PC-3 (cell line): Measurements from ENCODE around the gene SLC39A11. TPM values are rescaled to one million over a fixed set of nuclear protein-coding genes. Genes with fewer than 3 reads are reported as not detected.

ENCODE experiments used
- ATAC-seq: fragments of 200-7000 bp; cut with Tn5 transposase; 2 replicates; pipeline ENCODE4 v1.9.1; 2020; ENCODE audit warnings: mild to moderate bottlenecking, moderate library complexity
- BruUV-seq: library from RNA; stranded (reverse); fragments of 400-500 nt; replicated peaks from 2 replicates; lab custom pipeline; 2021; lab: Mats Ljungman, UMichigan
- CTCF ChIA-PET: fragments of 300-600 bp; sonication (Branson Sonifier 250); formaldehyde crosslinking; loops from one replicate; lab custom pipeline; 2022; ENCODE audit warnings: antibody characterized with exemption; lab: Charles Lee
- POLR2A ChIA-PET: fragments of 300-600 bp; sonication (Branson Sonifier 250); formaldehyde crosslinking; loops from one replicate; lab custom pipeline; 2022; ENCODE audit warnings: antibody characterized with exemption; ENCODE audit not compliant: unreplicated experiment; lab: Charles Lee
- DNase-seq: peaks from one replicate; pipeline ENCODE4 v3.0.0-alpha.2; 2015
- H2AFZ ChIP-seq: fragments of 300-600 bp; sonication (generic); 2 replicates; pipeline ENCODE4 v1.6.0; 2016; ENCODE audit warnings: antibody characterized with exemption, low read length
- H3F3A ChIP-seq: fragments of 300-600 bp; sonication (generic); one replicate; pipeline ENCODE4 v1.6.0; 2017; ENCODE audit warnings: antibody characterized with exemption, low read length, control low read depth, mild to moderate bottlenecking; ENCODE audit not compliant: unreplicated experiment
- H3K27ac ChIP-seq: fragments of 300-600 bp; sonication (generic); 2 replicates; pipeline ENCODE4 v1.5.1; 2016; ENCODE audit warnings: mild to moderate bottlenecking, low read length
- H3K27me3 ChIP-seq: fragments of 300-600 bp; sonication (generic); 2 replicates; pipeline ENCODE4 v1.6.1; 2016; ENCODE audit warnings: low read length, mixed read lengths
- H3K36me3 ChIP-seq: fragments of 300-600 bp; sonication (generic); 2 replicates; pipeline ENCODE4 v1.6.1; 2016; ENCODE audit warnings: low read depth, mixed run types, low read length, mixed read lengths
- H3K4me1 ChIP-seq: fragments of 300-600 bp; sonication (generic); 2 replicates; pipeline ENCODE4 v1.5.1; 2016; ENCODE audit warnings: low read length; ENCODE audit not compliant: insufficient read depth
- H3K4me2 ChIP-seq: fragments of 300-600 bp; sonication (generic); 2 replicates; pipeline ENCODE4 v1.6.0; 2016; ENCODE audit warnings: low read length
- H3K4me3 ChIP-seq: fragments of 300-600 bp; sonication (generic); 2 replicates; pipeline ENCODE4 v1.5.1; 2016; ENCODE audit warnings: mild to moderate bottlenecking, low read length, mixed read lengths
- H3K79me2 ChIP-seq: fragments of 300-600 bp; sonication (generic); 2 replicates; pipeline ENCODE4 v1.6.1; 2017; ENCODE audit warnings: low read length, mixed read lengths
- H3K9ac ChIP-seq: fragments of 300-600 bp; sonication (generic); 2 replicates; pipeline ENCODE4 v1.6.0; 2016; ENCODE audit warnings: mild to moderate bottlenecking, low read length
- H3K9me2 ChIP-seq: fragments of 300-600 bp; sonication (generic); replicated peaks from 2 replicates; pipeline ENCODE4 v1.6.1; 2016; ENCODE audit warnings: mixed run types, low read length, mixed read lengths
- H3K9me3 ChIP-seq: fragments of 300-600 bp; sonication (generic); 2 replicates; pipeline ENCODE4 v1.6.1; 2016; ENCODE audit warnings: low read length, mixed read lengths
- H4K20me1 ChIP-seq: fragments of 300-600 bp; sonication (generic); 2 replicates; pipeline ENCODE4 v1.6.1; 2016; ENCODE audit warnings: low read length, mixed read lengths
- CTCF ChIP-seq: fragments of 300-600 bp; sonication (generic); conservative IDR thresholded peaks from 2 replicates; pipeline ENCODE4 v1.5.1; 2017; ENCODE audit warnings: antibody characterized with exemption, low read depth, mild to moderate bottlenecking, low read length
- EZH2 ChIP-seq: fragments of 300-600 bp; sonication (generic); IDR thresholded peaks from one replicate; pipeline ENCODE4 v1.6.1; 2017; ENCODE audit warnings: antibody characterized with exemption, mild to moderate bottlenecking, low read length; ENCODE audit not compliant: unreplicated experiment
- EZH2phosphoT487 ChIP-seq: fragments of 300-600 bp; sonication (generic); IDR thresholded peaks from 2 replicates; pipeline ENCODE4 v1.6.1; 2018; ENCODE audit warnings: mild to moderate bottlenecking, antibody characterized with exemption, low read length, borderline replicate concordance
- intact Hi-C: fragments of 100-400 bp; cut with micrococcal nuclease; formaldehyde crosslinking; loops from 2 replicates; pipeline ENCODE4 v1.9.0; 2023
- total RNA-seq: library from RNA; depleted of rRNA; stranded (reverse); fragments of >200 nt; gene quantifications from 2 replicates; pipeline ENCODE4 v1.2.3, GENCODE V29; 2014

The SLC39A11 gene
- total RNA-seq, 1 experiment from 2014 or later = 37.7 TPM

DNA sequence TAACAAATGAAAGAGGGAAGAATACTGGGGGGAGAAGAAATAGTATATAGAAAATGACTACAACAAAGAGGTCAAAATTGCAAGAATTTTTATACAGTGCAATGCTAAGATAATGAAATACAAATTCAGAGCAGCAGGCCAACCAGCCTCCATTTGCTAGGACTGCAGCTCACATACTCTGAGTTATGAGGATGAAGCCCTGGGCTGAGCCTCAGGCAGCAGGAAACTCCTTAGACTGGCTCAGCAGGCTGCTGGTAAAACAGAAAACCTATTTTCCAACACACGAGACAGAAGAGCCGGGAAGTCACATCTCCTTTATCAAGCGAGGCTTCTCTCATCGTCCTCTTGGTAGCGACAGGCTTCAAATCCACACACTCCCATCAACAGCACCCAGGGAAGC, 296.5 kb downstream of the SLC39A11 start:
- POLR2A ChIA-PET = no interaction called here
- no peak for TF ChIP-seq EZH2phosphoT487
- TF ChIP-seq EZH2 = no peak
- no peak for TF ChIP-seq CTCF
- DNase-seq (no peak), ATAC-seq (peak; percentile 56; the same call in 1 of the 2 replicates)
- Histone ChIP-seq H3K4me1 (no peaks in the 10 kb centered on the region), H3F3A (no peaks in the 10 kb centered on the region), H3K27me3 (no peaks in the 10 kb centered on the region), H3K27ac (no peak overlapping the region), H3K9me3 (peaks cover 8% of the 10 kb centered on the region; the same call in 1 of the 2 replicates), H2AFZ (no peak overlapping the region), H3K9ac (no peak overlapping the region), H3K36me3 (no peaks in the 10 kb centered on the region), H3K9me2 (no peaks in the 10 kb centered on the region), H4K20me1 (no peaks in the 10 kb centered on the region), H3K4me3 (no peak overlapping the region), H3K79me2 (no peaks in the 10 kb centered on the region), H3K4me2 (no peak overlapping the region)
- CTCF ChIA-PET = no interaction called here
- no TSS peak for BruUV-seq
- intact Hi-C loops = no loop called here

DNA sequence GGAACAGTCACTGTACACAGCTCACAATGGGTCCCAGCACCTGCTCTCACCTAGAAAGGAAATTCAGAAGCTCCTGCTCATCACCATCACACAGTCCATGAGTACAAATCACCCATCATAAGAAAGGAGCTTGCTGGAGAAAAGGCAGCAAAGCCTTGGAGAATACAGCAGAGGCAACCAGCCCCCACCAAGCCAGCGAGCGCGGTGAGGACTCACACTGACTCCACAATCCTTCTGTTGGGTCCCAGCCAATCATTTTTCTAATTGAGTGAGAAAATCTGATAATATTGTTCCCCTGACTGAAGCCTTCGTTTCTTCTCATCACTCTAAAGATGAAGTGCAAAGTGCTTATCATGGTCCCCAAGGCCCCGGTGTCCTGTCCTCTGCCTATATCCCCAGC, 298.3 kb downstream of the SLC39A11 start:
- CTCF ChIA-PET = no interaction called here
- no TSS peak for BruUV-seq

More for the DNA sequence above, 298.3 kb downstream of the SLC39A11 start:
- POLR2A ChIA-PET = no interaction called here
- no peak overlapping the region for H2AFZ ChIP-seq
- DNase-seq (no peak), ATAC-seq (no peak)
- H3F3A ChIP-seq = no peaks in the 10 kb centered on the region
- no peak overlapping the region for H3K27ac ChIP-seq
- no peaks in the 10 kb centered on the region for H3K79me2 ChIP-seq
- H3K9ac ChIP-seq = no peak overlapping the region
- H3K4me2 ChIP-seq = no peak overlapping the region
- H3K9me2 ChIP-seq = no peaks in the 10 kb centered on the region
- no peaks in the 10 kb centered on the region for H3K36me3 ChIP-seq
- no peaks in the 10 kb centered on the region for H3K4me1 ChIP-seq
- H3K27me3 ChIP-seq = no peaks in the 10 kb centered on the region
- no peaks in the 10 kb centered on the region; the same call in 1 of the 2 replicates for H3K9me3 ChIP-seq
- no peak for TF ChIP-seq EZH2
- no peak for TF ChIP-seq CTCF
- TF ChIP-seq EZH2phosphoT487 = no peak
- no peak overlapping the region for H3K4me3 ChIP-seq
- intact Hi-C loops = no loop called here
- H4K20me1 ChIP-seq = no peaks in the 10 kb centered on the region
